ENCODE results near the gene CHST15. TPM values are rescaled to one million over a fixed set of nuclear protein-coding genes. Genes with fewer than 3 reads are reported as not detected.

Gene CHST15
- total RNA-seq, 2 experiments from 2014 or later = 0.12 to 0.25 TPM

GRCh38 chr10:123974406-123974805, 119.0 kb downstream of the CHST15 start:
- Mint-ChIP-seq H3K4me3 (no peak overlapping the region), H3K4me1 (no peaks in the 10 kb centered on the region), H3K9me3 (no peaks in the 10 kb centered on the region), H3K27ac (no peak overlapping the region), H3K27me3 (peaks cover 69% of the 10 kb centered on the region), H3K36me3 (no peaks in the 10 kb centered on the region)
- DNase-seq = no peak

- Mint-ChIP-seq H3K27ac (no peak overlapping the region), H3K9me3 (no peaks in the 10 kb centered on the region), H3K36me3 (no peaks in the 10 kb centered on the region), H3K4me1 (no peaks in the 10 kb centered on the region), H3K27me3 (peaks cover 84% of the 10 kb centered on the region), H3K4me3 (no peak overlapping the region)
- DNase-seq = no peak
These were observed 120.7 kb downstream of the CHST15 start for GRCh38 chr10:123972481-123973401.

DNA sequence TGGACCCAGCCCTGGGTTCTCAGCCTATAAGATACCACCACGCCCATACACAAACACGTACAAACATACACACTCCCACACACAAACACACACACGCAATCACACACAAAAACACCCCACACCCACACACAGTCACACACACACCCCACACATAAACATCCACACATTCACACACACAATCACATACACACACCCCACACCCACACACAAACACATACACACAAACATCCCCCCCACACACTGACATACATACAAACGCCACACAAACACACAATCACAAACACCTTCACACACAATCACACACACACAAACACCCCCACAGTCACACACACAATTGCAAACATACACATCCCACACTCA, 122.5 kb downstream of the CHST15 start:
- no peaks in the 10 kb centered on the region for H3K9me3 Mint-ChIP-seq
- H3K4me1 Mint-ChIP-seq = no peaks in the 10 kb centered on the region
- DNase-seq = no peak
- no peak overlapping the region for H3K4me3 Mint-ChIP-seq
- H3K27ac Mint-ChIP-seq = no peak overlapping the region
- peaks cover 83% of the 10 kb centered on the region for H3K27me3 Mint-ChIP-seq
- no peaks in the 10 kb centered on the region for H3K36me3 Mint-ChIP-seq

- Mint-ChIP-seq H3K4me1 (no peaks in the 10 kb centered on the region), H3K27me3 (peaks cover 83% of the 10 kb centered on the region), H3K27ac (no peak overlapping the region), H3K9me3 (no peaks in the 10 kb centered on the region), H3K4me3 (no peak overlapping the region), H3K36me3 (no peaks in the 10 kb centered on the region)
- no peak for DNase-seq
These were observed 123.0 kb downstream of the CHST15 start for GRCh38 chr10:123970207-123970926.

- H3K4me1 Mint-ChIP-seq = no peaks in the 10 kb centered on the region
- no peak overlapping the region for H3K4me3 Mint-ChIP-seq
- H3K36me3 Mint-ChIP-seq = no peaks in the 10 kb centered on the region
- no peak overlapping the region for H3K27ac Mint-ChIP-seq
- no peaks in the 10 kb centered on the region for H3K9me3 Mint-ChIP-seq
- DNase-seq = peak; percentile 59
- peaks cover 67% of the 10 kb centered on the region for H3K27me3 Mint-ChIP-seq
These were observed 125.7 kb downstream of the CHST15 start for GRCh38 chr10:123967626-123968243.

- Mint-ChIP-seq H3K4me3 (no peak overlapping the region), H3K27ac (no peak overlapping the region), H3K9me3 (no peaks in the 10 kb centered on the region), H3K4me1 (no peaks in the 10 kb centered on the region), H3K36me3 (no peaks in the 10 kb centered on the region), H3K27me3 (peaks cover 67% of the 10 kb centered on the region)
- DNase-seq = no peak
These were observed 126.5 kb downstream of the CHST15 start for GRCh38 chr10:123966896-123967231.

GRCh38 chr10:123965973-123966895, 127.2 kb downstream of the CHST15 start:
- peaks cover 61% of the 10 kb centered on the region for H3K27me3 Mint-ChIP-seq
- no peak overlapping the region for H3K27ac Mint-ChIP-seq
- no peak overlapping the region for H3K4me3 Mint-ChIP-seq
- no peaks in the 10 kb centered on the region for H3K9me3 Mint-ChIP-seq
- no peak for DNase-seq
- no peaks in the 10 kb centered on the region for H3K4me1 Mint-ChIP-seq
- no peaks in the 10 kb centered on the region for H3K36me3 Mint-ChIP-seq

- H3K36me3 Mint-ChIP-seq = no peaks in the 10 kb centered on the region
- peaks cover 54% of the 10 kb centered on the region for H3K27me3 Mint-ChIP-seq
- no peaks in the 10 kb centered on the region for H3K9me3 Mint-ChIP-seq
- no peak for DNase-seq
- no peak overlapping the region for H3K4me3 Mint-ChIP-seq
- no peak overlapping the region for H3K27ac Mint-ChIP-seq
- H3K4me1 Mint-ChIP-seq = no peaks in the 10 kb centered on the region
These were observed 128.4 kb downstream of the CHST15 start for GRCh38 chr10:123964953-123965352.

- no peak overlapping the region for H3K4me3 Mint-ChIP-seq
- no peaks in the 10 kb centered on the region for H3K36me3 Mint-ChIP-seq
- no peak for DNase-seq
- no peak overlapping the region for H3K27ac Mint-ChIP-seq
- H3K27me3 Mint-ChIP-seq = peaks cover 35% of the 10 kb centered on the region
- H3K4me1 Mint-ChIP-seq = no peaks in the 10 kb centered on the region
- no peaks in the 10 kb centered on the region for H3K9me3 Mint-ChIP-seq
These were observed 130.5 kb downstream of the CHST15 start for GRCh38 chr10:123962756-123963530.

DNA sequence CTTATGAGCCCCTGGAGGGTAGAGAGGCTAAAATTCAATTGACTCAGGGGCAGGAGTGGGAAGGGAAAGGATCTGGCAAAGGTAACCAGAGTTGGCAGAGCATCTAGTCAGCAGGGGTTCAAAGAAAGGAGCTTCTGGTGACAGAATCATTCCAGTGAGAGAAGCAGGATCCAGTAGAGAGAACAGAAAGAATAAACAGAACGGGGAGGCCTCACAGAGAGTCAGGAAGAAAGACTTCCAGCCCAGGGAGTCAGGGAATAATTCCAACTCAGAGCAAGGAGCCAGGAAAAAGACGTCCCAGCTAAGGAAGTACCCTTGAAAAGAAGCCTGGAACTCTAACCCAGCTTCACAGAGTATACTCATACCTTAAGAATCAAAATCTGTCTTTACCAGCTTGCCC, 135.2 kb downstream of the CHST15 start:
- Mint-ChIP-seq H3K9me3 (no peaks in the 10 kb centered on the region), H3K36me3 (no peaks in the 10 kb centered on the region), H3K4me3 (no peak overlapping the region), H3K4me1 (no peaks in the 10 kb centered on the region), H3K27me3 (peaks cover 13% of the 10 kb centered on the region), H3K27ac (no peak overlapping the region)
- no peak for DNase-seq

Other genes with a start within 250 kb of the CHST15 start
- gene CPXM2, start 201.8 kb downstream of the CHST15 start, total RNA-seq = not detected